DND-41 (cell line): ENCODE results near the gene AGAP1.

Experiments
- EZH2 ChIP-seq: IDR thresholded peaks from 3 replicates; pipeline ENCODE4 v1.6.1; 2012; ENCODE audit warnings: borderline replicate concordance, low read depth, mild to moderate bottlenecking, moderate library complexity, low read length, inconsistent platforms; ENCODE audit not compliant: severe bottlenecking
- TF ChIP-seq, protein P1 (sequence below): IDR thresholded peaks from 2 replicates; pipeline ENCODE4 v1.5.1; 2012; ENCODE audit warnings: borderline replicate concordance, low read length, moderate library complexity, mild to moderate bottlenecking; ENCODE audit not compliant: poor library complexity, severe bottlenecking; ENCODE audit errors: extremely low read depth

DNA sequence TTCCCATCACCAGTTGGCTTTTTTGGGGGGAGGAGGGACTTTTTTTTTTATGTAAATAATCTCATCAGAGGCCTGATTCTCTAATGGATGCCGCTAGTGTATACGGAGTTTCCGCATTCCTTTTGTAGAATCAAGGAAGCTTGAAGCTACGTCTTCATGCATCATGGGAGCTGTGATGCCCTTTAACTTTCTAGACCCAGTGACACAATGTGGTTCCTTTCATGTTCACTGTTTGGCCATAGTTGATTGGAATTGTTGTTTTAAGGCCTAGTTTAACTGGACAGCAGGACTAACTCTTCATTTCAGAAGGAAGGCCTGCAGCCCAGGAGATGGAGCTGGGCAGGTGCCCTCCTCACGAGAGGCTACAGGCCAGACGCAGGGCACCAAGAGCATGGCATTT lies 287.9 kb downstream of the AGAP1 start:
- TF ChIP-seq, protein P1, sequence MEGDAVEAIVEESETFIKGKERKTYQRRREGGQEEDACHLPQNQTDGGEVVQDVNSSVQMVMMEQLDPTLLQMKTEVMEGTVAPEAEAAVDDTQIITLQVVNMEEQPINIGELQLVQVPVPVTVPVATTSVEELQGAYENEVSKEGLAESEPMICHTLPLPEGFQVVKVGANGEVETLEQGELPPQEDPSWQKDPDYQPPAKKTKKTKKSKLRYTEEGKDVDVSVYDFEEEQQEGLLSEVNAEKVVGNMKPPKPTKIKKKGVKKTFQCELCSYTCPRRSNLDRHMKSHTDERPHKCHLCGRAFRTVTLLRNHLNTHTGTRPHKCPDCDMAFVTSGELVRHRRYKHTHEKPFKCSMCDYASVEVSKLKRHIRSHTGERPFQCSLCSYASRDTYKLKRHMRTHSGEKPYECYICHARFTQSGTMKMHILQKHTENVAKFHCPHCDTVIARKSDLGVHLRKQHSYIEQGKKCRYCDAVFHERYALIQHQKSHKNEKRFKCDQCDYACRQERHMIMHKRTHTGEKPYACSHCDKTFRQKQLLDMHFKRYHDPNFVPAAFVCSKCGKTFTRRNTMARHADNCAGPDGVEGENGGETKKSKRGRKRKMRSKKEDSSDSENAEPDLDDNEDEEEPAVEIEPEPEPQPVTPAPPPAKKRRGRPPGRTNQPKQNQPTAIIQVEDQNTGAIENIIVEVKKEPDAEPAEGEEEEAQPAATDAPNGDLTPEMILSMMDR: no peak
- no peak for TF ChIP-seq EZH2
